ENCODE measurements around the gene SLC30A10. TPM values are rescaled to one million over a fixed set of nuclear protein-coding genes. Genes with fewer than 3 reads are reported as not detected.
A peak's percentile ranks its signal among the peaks of the same experiment; 100 is the strongest.
"Not testable (repeated sequence)": the region's sequence is repeated elsewhere in the genome, so short reads cannot be mapped to it uniquely, and the experiment has no call there.

Gene SLC30A10
- polyA plus RNA-seq, 6 donors from 2014 or later = not detected

- Mint-ChIP-seq H3K27me3 (peaks cover 8 to 13% (median 8%) of the 10 kb centered on the region in 3 donors), H3K9me3 (peaks cover 2 to 33% (median 14%) of the 10 kb centered on the region in 7 donors)
- H3K4me3 Mint-ChIP-seq; DNase-seq; H3K27ac Mint-ChIP-seq; H3K4me1 Mint-ChIP-seq; ATAC-seq (ENCODE audit: low read depth in 2 of 2); H3K36me3 Mint-ChIP-seq: not testable (repeated sequence)
These were observed 20.4 kb upstream of the SLC30A10 start for GRCh38 chr1:219948766-219949165.

- Mint-ChIP-seq H3K9me3 (peaks cover 6 to 52% (median 24%) of the 10 kb centered on the region in 7 donors), H3K36me3 (peaks cover 0 to 6% of the 10 kb centered on the region in 2 donors), H3K4me3 (no peak overlapping the region), H3K4me1 (no peaks in the 10 kb centered on the region), H3K27me3 (peaks cover 14 to 30% (median 24%) of the 10 kb centered on the region in 3 donors), H3K27ac (no peak overlapping the region)
- ATAC-seq (ENCODE audit: low read depth in 2 of 2) (peak; percentile 55 to 56), DNase-seq (no peak)
These were observed 17.4 kb upstream of the SLC30A10 start for GRCh38 chr1:219945795-219946194.

DNA sequence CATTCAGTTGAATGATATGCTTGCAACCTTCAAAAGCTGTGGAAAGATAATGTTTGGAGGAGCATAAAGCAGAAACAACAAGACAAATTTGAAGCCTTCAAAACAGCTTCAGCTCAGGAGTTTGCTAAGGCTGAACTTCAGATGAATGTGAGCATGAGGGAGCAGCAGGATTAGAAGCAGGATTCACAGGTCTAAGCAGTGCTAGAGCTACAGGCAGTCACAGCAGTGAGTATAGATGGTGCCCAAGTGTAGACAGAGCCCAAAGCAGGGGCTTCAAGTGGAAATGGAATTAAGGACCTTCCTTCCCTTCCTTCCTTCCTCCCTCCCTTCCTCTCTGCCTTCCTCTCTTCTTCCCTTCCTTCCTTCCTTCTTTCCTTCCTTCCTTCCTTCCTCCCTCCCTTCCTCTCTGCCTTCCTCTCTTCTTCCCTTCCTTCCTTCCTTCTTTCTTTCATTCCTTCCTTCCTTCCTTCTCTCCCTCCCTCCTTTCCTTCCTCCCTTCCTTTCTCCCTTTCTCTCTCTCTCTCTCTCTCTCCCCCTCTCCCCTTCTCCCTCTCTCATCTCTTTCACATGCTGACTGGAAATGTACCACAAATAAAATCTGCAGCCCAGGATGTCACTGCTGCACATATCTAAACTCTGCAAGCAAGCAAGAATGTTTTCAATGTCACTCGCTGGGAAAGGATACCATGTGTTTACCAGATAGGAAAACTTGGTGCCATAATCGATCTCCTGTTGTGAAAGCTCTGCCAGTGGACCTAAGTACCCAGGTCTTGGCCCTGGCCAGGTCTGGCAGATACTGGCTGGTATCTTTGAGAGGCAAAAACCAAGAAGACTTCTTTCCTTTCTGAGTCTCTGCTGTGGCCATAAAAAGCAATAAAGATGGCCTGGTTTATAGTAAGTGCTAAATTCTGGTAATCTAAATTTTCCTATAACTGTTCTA, 13.1 kb upstream of the SLC30A10 start:
- peaks cover 0 to 7% (median 4%) of the 10 kb centered on the region in 3 donors for H3K4me1 Mint-ChIP-seq
- peaks cover 33 to 60% (median 58%) of the 10 kb centered on the region in 3 donors for H3K27me3 Mint-ChIP-seq
- peaks cover 0 to 6% of the 10 kb centered on the region in 2 donors for H3K36me3 Mint-ChIP-seq
- DNase-seq (no peak), ATAC-seq (ENCODE audit: low read depth in 2 of 2) (no peak)
- H3K4me3 Mint-ChIP-seq = no peak overlapping the region
- H3K27ac Mint-ChIP-seq = no peak overlapping the region
- peaks cover 4 to 43% (median 20%) of the 10 kb centered on the region in 7 donors for H3K9me3 Mint-ChIP-seq

DNA sequence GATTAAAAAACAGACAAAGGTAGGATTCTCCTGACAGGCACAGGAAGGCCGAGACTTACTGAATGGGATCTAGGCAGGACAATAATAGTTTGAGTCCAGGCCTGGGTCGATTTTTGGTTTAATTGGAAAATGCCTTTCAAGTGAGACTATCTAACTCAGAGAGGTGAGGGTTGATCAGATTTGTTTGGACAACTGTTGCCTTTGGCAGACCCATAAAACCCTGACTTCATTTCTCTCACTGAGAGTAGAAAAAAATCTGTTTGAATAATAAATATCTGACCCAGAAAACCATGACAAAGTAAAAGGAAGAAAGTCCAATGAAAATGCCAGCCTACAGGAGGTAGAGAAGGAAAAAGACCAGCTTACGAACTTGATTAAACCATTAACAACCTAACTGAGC, 12.3 kb upstream of the SLC30A10 start:
- Mint-ChIP-seq H3K4me3 (no peak overlapping the region), H3K9me3 (peaks cover 4 to 39% (median 20%) of the 10 kb centered on the region in 7 donors), H3K27me3 (peaks cover 39 to 62% (median 61%) of the 10 kb centered on the region in 3 donors), H3K27ac (no peak overlapping the region), H3K4me1 (peaks cover 0 to 7% (median 4%) of the 10 kb centered on the region in 3 donors), H3K36me3 (peaks cover 0 to 6% of the 10 kb centered on the region in 2 donors)
- no peak for DNase-seq
- no peak for ATAC-seq (ENCODE audit: low read depth in 2 of 2)

DNA sequence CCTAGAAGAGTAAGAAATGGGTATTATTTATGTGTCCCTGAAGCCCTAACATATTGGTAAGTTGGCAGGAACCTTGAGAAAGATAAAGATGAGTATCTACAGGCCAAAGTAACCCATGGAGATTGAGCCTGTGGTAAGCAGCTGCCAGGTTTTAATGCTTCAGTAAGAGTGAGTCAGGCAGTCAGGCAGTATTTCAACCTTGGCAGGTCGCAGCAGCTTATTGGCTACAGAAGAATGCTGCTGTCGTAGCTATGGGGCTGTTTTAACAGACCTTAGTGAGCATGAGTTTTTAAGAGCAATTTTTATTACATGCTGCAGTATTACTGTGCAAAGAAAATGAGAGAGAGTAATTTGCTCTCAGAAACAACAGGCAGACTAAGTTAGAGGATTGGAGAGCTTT, 10.3 kb upstream of the SLC30A10 start:
- DNase-seq = no peak
- Mint-ChIP-seq H3K9me3 (peaks cover 0 to 22% (median 10%) of the 10 kb centered on the region in 7 donors), H3K36me3 (peaks cover 0 to 6% of the 10 kb centered on the region in 2 donors), H3K4me3 (no peak overlapping the region), H3K27me3 (peaks cover 43 to 62% (median 55%) of the 10 kb centered on the region in 3 donors), H3K4me1 (peaks cover 0 to 7% (median 4%) of the 10 kb centered on the region in 3 donors), H3K27ac (no peak overlapping the region)
- ATAC-seq (ENCODE audit: low read depth in 2 of 2) = no peak

GRCh38 chr1:219933763-219934162, 5.4 kb upstream of the SLC30A10 start:
- not testable (repeated sequence) for H3K36me3 Mint-ChIP-seq; ATAC-seq (ENCODE audit: low read depth in 2 of 2); H3K4me3 Mint-ChIP-seq; H3K27ac Mint-ChIP-seq; H3K9me3 Mint-ChIP-seq; DNase-seq
- H3K27me3 Mint-ChIP-seq = peaks cover 38 to 56% (median 50%) of the 10 kb centered on the region in 3 donors
- peaks cover 5 to 13% (median 8%) of the 10 kb centered on the region in 3 donors for H3K4me1 Mint-ChIP-seq

GRCh38 chr1:219931033-219931432, 2.7 kb upstream of the SLC30A10 start:
- Mint-ChIP-seq H3K27me3 (peaks cover 44 to 51% (median 44%) of the 10 kb centered on the region in 3 donors), H3K9me3 (peaks cover 0 to 3% (median 0%) of the 10 kb centered on the region in 7 donors), H3K4me1 (peaks cover 15 to 20% (median 16%) of the 10 kb centered on the region in 3 donors), H3K4me3 (no peak overlapping the region), H3K27ac (no peak overlapping the region), H3K36me3 (peaks cover 0 to 8% of the 10 kb centered on the region in 2 donors)
- ATAC-seq (ENCODE audit: low read depth in 2 of 2) (no peak), DNase-seq (no peak)

GRCh38 chr1:219928791-219929118, 398 bp upstream of the SLC30A10 start:
- ATAC-seq (ENCODE audit: low read depth in 2 of 2) = no peak
- no peak overlapping the region for H3K27ac Mint-ChIP-seq
- H3K9me3 Mint-ChIP-seq = peaks cover 0 to 3% (median 0%) of the 10 kb centered on the region in 7 donors
- H3K4me3 Mint-ChIP-seq = peak overlapping the region in 7 of 8 donors; percentile 11 to 75 (median 59)
- no peak for DNase-seq
- H3K4me1 Mint-ChIP-seq = peaks cover 15 to 20% (median 16%) of the 10 kb centered on the region in 3 donors
- H3K36me3 Mint-ChIP-seq = peaks cover 0 to 8% of the 10 kb centered on the region in 2 donors
- peaks cover 43 to 56% (median 51%) of the 10 kb centered on the region in 3 donors for H3K27me3 Mint-ChIP-seq

DNA sequence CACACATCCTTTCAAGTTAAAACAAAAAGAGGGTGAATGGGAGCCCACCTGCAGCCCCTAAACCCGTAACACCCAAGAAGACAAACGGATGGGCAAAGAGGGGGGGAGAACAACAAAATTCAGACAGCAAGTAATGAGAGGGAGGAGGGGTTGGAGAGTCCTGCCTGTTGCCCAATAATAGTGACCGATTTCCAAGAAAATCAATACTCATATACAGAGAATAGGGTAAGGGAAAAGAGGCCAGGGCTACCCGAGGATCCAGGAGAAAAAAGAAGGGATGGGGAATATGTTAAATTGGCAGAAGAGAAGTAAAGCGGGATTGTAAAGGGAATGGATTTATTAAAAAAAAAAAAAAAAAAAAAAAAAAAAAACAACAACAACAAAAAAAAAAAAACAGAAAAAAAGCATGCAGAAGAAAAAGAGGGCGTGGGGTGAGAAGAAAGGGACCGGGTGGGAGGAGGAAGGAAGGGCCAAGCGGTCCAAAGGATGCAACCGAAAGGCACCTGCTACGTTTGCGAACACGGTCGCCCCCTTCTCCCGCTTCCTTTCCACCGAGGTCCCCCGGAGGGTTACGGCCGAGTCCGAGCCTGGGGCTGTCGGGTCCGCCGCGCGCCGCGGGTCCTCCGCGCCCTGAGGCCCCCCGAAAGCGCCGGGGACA, 930 bp downstream of the SLC30A10 start:
- Mint-ChIP-seq H3K27me3 (peaks cover 36 to 65% (median 52%) of the 10 kb centered on the region in 3 donors), H3K4me1 (peaks cover 15 to 20% (median 16%) of the 10 kb centered on the region in 3 donors), H3K27ac (no peak overlapping the region), H3K36me3 (peaks cover 0 to 8% of the 10 kb centered on the region in 2 donors), H3K9me3 (peaks cover 0 to 3% (median 0%) of the 10 kb centered on the region in 7 donors), H3K4me3 (peak overlapping the region in 6 of 8 donors; percentile 74 to 81 (median 76))
- ATAC-seq (ENCODE audit: low read depth in 2 of 2) (no peak), DNase-seq (no peak)

DNA sequence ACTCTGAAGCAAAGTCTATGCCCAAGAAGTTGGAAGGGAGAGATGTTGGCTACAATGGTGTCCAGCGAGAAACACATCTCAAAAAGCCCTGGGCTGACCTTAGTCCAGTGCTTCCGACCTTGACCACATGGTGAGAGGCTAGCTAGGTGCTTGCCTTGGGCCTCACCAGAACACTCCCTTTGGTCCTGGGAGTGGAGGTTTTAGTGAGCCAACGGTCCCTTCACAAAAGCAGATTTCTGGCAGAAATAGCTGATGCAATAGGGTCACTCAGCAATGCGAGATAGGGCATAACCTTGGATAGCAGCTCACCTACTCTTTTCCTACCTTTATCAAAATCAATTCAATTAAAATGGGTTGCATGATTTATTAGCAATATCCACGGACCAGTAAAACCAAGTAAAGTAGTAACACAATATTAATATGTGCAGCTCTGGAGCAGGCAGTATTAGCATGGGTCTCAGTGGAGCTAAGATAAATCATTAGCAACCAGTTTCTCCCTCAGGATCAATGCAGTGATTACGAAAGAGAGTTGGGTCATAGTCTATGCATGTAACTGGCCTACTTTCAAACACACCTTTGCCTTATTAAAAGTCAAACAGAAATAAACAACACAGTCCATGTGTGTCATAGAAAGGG, 1.9 kb downstream of the SLC30A10 start:
- peaks cover 0 to 3% (median 0%) of the 10 kb centered on the region in 7 donors for H3K9me3 Mint-ChIP-seq
- H3K4me3 Mint-ChIP-seq = no peak overlapping the region
- peaks cover 15 to 20% (median 16%) of the 10 kb centered on the region in 3 donors for H3K4me1 Mint-ChIP-seq
- H3K36me3 Mint-ChIP-seq = peaks cover 0 to 8% of the 10 kb centered on the region in 2 donors
- H3K27me3 Mint-ChIP-seq = peaks cover 36 to 65% (median 61%) of the 10 kb centered on the region in 3 donors
- no peak overlapping the region for H3K27ac Mint-ChIP-seq
- DNase-seq (no peak), ATAC-seq (ENCODE audit: low read depth in 2 of 2) (no peak)

DNA sequence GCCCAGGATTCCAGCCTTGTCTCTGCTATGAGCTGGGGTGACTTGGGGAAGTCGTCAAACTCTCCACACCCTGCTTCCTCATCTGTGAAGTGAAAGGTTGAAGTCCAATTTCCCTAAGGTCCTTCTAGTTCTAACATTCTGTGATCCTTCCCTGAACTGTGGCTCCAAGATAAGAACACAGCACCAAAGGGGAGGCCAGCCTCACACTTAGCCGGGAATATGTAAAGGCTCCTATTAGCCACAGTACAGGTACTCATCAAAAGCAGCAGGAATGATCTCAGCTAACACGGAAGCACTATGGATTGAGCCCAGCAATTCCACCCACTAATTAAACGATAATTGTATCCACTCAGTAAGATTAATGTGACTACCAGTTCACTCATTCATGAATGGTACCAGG, 4.0 kb downstream of the SLC30A10 start:
- H3K36me3 Mint-ChIP-seq = peaks cover 0 to 8% of the 10 kb centered on the region in 2 donors
- ATAC-seq (ENCODE audit: low read depth in 2 of 2) (no peak), DNase-seq (no peak)
- peaks cover 24 to 53% (median 46%) of the 10 kb centered on the region in 3 donors for H3K27me3 Mint-ChIP-seq
- H3K4me1 Mint-ChIP-seq = peaks cover 15 to 20% (median 16%) of the 10 kb centered on the region in 3 donors
- no peaks in the 10 kb centered on the region for H3K9me3 Mint-ChIP-seq
- no peak overlapping the region for H3K27ac Mint-ChIP-seq
- no peak overlapping the region for H3K4me3 Mint-ChIP-seq

DNA sequence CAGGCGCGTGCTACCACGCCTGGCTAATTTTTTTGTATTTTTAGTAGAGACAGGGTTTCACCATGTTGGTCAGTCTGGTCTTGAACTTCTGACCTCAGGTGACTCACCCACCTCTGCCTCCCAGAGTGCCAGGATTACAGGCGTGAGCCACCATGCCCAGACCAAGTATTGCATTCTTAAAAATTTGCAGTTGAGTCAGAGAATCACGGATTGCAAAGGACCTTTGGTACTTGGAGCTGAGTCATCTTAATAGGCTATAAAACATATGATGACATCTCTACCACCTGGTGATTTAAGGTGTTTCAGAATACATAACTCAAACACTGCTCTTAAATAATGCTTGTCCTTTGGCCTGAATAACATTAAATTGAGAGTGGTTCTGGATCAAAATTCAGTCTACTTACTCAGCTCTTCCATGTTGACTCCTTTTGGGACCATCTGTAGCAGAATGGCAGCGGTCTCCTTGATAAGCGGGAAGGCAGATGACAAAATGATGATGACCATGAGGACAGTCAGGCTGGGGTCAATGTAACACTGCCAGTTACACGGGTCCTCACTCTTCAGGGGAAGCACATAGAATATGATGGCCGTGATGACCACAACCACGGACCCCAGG, 10.4 kb downstream of the SLC30A10 start:
- no peak for ATAC-seq (ENCODE audit: low read depth in 2 of 2)
- Mint-ChIP-seq H3K9me3 (no peaks in the 10 kb centered on the region), H3K36me3 (no peaks in the 10 kb centered on the region), H3K27me3 (peaks cover 5 to 17% (median 6%) of the 10 kb centered on the region in 3 donors), H3K4me3 (no peak overlapping the region), H3K27ac (no peak overlapping the region), H3K4me1 (no peaks in the 10 kb centered on the region)
- DNase-seq = no peak

DNA sequence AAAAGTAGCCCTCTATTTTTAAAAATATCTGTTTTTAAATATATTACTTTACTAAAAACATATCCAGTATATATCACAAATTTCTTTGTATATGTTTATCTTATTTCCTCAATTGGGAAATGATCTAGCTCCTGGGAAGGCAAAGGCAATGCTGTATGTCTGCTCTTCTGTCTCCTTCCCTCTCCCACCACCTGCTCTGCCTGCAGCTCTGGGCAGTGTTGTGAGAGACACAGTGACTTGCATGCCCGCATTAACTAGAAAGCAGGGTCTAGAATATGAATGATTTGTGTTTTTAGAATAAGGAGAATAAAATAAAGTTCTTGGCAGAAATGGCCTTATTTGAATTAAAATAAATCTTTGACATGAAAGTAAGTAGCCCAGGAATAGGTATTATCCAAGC, 11.1 kb downstream of the SLC30A10 start:
- Mint-ChIP-seq H3K4me3 (no peak overlapping the region), H3K27ac (no peak overlapping the region), H3K4me1 (no peaks in the 10 kb centered on the region), H3K36me3 (no peaks in the 10 kb centered on the region), H3K9me3 (no peaks in the 10 kb centered on the region), H3K27me3 (peaks cover 0 to 10% (median 6%) of the 10 kb centered on the region in 3 donors)
- no peak for DNase-seq
- no peak for ATAC-seq (ENCODE audit: low read depth in 2 of 2)

Measured in naive B cell (primary cell).